CD14-positive monocyte (primary cell): ENCODE results near the gene NSD2. TPM values are rescaled to one million over a fixed set of nuclear protein-coding genes. Genes with fewer than 3 reads are reported as not detected.

Source experiments
- DNase-seq, 3 donors: peaks; one replicate each; pipeline ENCODE4 v3.0.0-alpha.2; 2011 to 2022
- H2AFZ ChIP-seq: 2 replicates; pipeline ENCODE4 v1.6.0; 2012; ENCODE audit warnings: mild to moderate bottlenecking, low read depth, low read length, inconsistent platforms; ENCODE audit not compliant: insufficient read depth, poor library complexity, severe bottlenecking
- H3K27ac ChIP-seq, 2 donors: 1 replicate in 1 of 2; 2 replicates in 1 of 2; pipeline ENCODE4 v1.5.1; 2012 to 2013; ENCODE audit warnings: low read length in 2 of 2, control low read depth in 1 of 2, inconsistent platforms in 1 of 2, low read depth in 1 of 2, mild to moderate bottlenecking in 1 of 2
- H3K27me3 ChIP-seq, 2 donors: one replicate each; pipeline versions ENCODE4 v1.6.0 to v1.6.1; 2011 to 2013; ENCODE audit warnings: low read length in 2 of 2; ENCODE audit not compliant: control insufficient read depth in 2 of 2, insufficient read depth in 2 of 2
- H3K36me3 ChIP-seq, 2 donors: replicated peaks in 1 of 2; 1 replicate in 1 of 2; 2 replicates in 1 of 2; pipeline versions ENCODE4 v1.5.1 to v1.6.1; 2012 to 2013; ENCODE audit warnings: low read length in 2 of 2, control low read depth in 1 of 2, inconsistent platforms in 1 of 2, mild to moderate bottlenecking in 1 of 2; ENCODE audit not compliant: insufficient read depth in 2 of 2, control insufficient read depth in 1 of 2
- H3K4me1 ChIP-seq, 2 donors: 1 replicate in 1 of 2; 2 replicates in 1 of 2; pipeline versions ENCODE4 v1.5.1 to v1.6.1; 2012 to 2013; ENCODE audit warnings: low read length in 2 of 2, control low read depth in 1 of 2, inconsistent platforms in 1 of 2, mild to moderate bottlenecking in 1 of 2, moderate library complexity in 1 of 2; ENCODE audit not compliant: insufficient read depth in 2 of 2, control insufficient read depth in 1 of 2
- H3K4me2 ChIP-seq: replicated peaks from 2 replicates; pipeline ENCODE3; 2012; ENCODE audit warnings: low read length, moderate library complexity, mild to moderate bottlenecking; ENCODE audit not compliant: poor library complexity, severe bottlenecking; ENCODE audit errors: extremely low read depth
- H3K4me3 ChIP-seq, 3 experiments: fragments of 200-600 bp in 1 of 3; sonication (generic) in 1 of 3; replicated peaks in 1 of 3; 1 replicate in 2 of 3; 2 replicates in 1 of 3; pipeline ENCODE4 v1.5.1; 2011 to 2013; ENCODE audit warnings: low read length in 3 of 3, mild to moderate bottlenecking in 3 of 3, control low read depth in 2 of 3, low read depth in 2 of 3, inconsistent platforms in 1 of 3, moderate library complexity in 1 of 3
- H3K79me2 ChIP-seq: 2 replicates; pipeline ENCODE4 v1.6.0; 2012; ENCODE audit warnings: mild to moderate bottlenecking, control low read depth, inconsistent platforms, low read length, moderate library complexity; ENCODE audit not compliant: insufficient read depth
- H3K9ac ChIP-seq: 2 replicates; pipeline ENCODE4 v1.6.0; 2017; ENCODE audit warnings: low read length, mild to moderate bottlenecking; ENCODE audit not compliant: insufficient read depth, poor library complexity, severe bottlenecking
- H3K9me3 ChIP-seq, 2 donors: replicated peaks in 1 of 2; 1 replicate in 1 of 2; 2 replicates in 1 of 2; pipeline versions ENCODE4 v1.5.1 to v1.6.1; 2012 to 2013; ENCODE audit warnings: low read length in 2 of 2, control low read depth in 1 of 2; ENCODE audit not compliant: control insufficient read depth in 1 of 2, insufficient read depth in 1 of 2
- H4K20me1 ChIP-seq: 2 replicates; pipeline ENCODE4 v1.6.0; 2012; ENCODE audit warnings: mild to moderate bottlenecking, low read length, control low read depth, moderate library complexity; ENCODE audit not compliant: insufficient read depth
- H3K27ac Mint-ChIP-seq, 7 donors: one replicate each; pipeline ENCODE4 v1.8.0; 2020; ENCODE audit warnings: mild to moderate bottlenecking in 7 of 7, mixed read lengths in 7 of 7, moderate library complexity in 6 of 7, inconsistent platforms in 2 of 7
- H3K27me3 Mint-ChIP-seq, 3 donors: one replicate each; pipeline ENCODE4 v1.8.0; 2021 to 2022; ENCODE audit warnings: low read depth in 3 of 3, mild to moderate bottlenecking in 3 of 3, mixed read lengths in 3 of 3, moderate library complexity in 3 of 3, inconsistent platforms in 1 of 3
- H3K36me3 Mint-ChIP-seq, 2 donors: one replicate each; pipeline ENCODE4 v1.8.0; 2020; ENCODE audit warnings: mixed read lengths in 2 of 2, inconsistent platforms in 1 of 2, mild to moderate bottlenecking in 1 of 2
- H3K4me1 Mint-ChIP-seq: one replicate; pipeline ENCODE4 v1.8.0; 2020; ENCODE audit warnings: mild to moderate bottlenecking, mixed read lengths
- H3K4me3 Mint-ChIP-seq, 2 donors: one replicate each; pipeline ENCODE4 v1.8.0; 2020; ENCODE audit warnings: mild to moderate bottlenecking in 2 of 2, mixed read lengths in 2 of 2, moderate library complexity in 1 of 2
- H3K9me3 Mint-ChIP-seq, 7 donors: one replicate each; pipeline ENCODE4 v1.8.0; 2020 to 2022; ENCODE audit warnings: mixed read lengths in 7 of 7, mild to moderate bottlenecking in 6 of 7, moderate library complexity in 6 of 7, inconsistent platforms in 2 of 7
- WGBS: methylation state at CpG from one replicate; pipeline ENCODE4 v1.1.5; 2013; ENCODE audit warnings: missing lambda C conversion rate; ENCODE audit not compliant: insufficient coverage; 5-methylcytosine and 5-hydroxymethylcytosine counted together
- intact Hi-C, 2 donors: fragments of 100-400 bp; cut with micrococcal nuclease; formaldehyde crosslinking; loops; one replicate each; pipeline versions ENCODE4 v1.15.0 to v1.15.1; 2023
- polyA plus RNA-seq, 3 donors: library from polyadenylated mRNA; depleted of rRNA in 1 of 3; unstranded in 2 of 3; stranded (reverse) in 1 of 3; fragments of 300-500 nt in 2 of 3; fragments of >200 nt in 1 of 3; fragmentation: Illumina TruSeq in 2 of 3; gene quantifications; 1 replicate in 2 of 3; 2 replicates in 1 of 3; pipeline ENCODE4 v1.2.3, GENCODE V29; 2012 to 2021
- TF ChIP-seq, protein P1 (sequence below): fragments of 200-600 bp; IDR thresholded peaks from one replicate; pipeline ENCODE4 v1.8.0; 2022; ENCODE audit warnings: antibody characterized with exemption, mild to moderate bottlenecking

Gene NSD2
- polyA plus RNA-seq, 3 donors: 1.9 to 8.7 (median 2.3) TPM

DNA sequence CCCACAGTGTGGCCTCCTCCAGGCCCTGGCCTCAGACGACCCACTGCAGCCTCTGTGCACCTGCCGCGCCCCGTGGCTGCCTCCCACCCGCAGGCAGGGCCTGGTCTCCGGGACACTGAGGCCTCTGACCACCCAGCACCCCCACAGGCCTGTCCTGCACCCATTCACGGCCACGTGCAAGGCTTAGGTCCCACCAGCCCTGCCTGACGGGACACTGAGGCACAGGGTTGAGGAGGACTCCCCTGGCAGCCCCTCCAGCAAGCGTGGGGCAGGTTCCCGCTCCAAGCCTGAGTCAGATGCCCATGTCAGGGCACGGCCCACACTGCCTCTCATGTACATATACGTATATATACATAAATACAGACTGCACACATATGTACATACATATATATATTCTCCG lies 114.1 kb downstream of the NSD2 start:
- no peak for DNase-seq
- intact Hi-C loops: no loop called here
- no peak overlapping the region for H3K27ac ChIP-seq
- H3K4me3 ChIP-seq: no peak overlapping the region
- TF ChIP-seq, protein P1, sequence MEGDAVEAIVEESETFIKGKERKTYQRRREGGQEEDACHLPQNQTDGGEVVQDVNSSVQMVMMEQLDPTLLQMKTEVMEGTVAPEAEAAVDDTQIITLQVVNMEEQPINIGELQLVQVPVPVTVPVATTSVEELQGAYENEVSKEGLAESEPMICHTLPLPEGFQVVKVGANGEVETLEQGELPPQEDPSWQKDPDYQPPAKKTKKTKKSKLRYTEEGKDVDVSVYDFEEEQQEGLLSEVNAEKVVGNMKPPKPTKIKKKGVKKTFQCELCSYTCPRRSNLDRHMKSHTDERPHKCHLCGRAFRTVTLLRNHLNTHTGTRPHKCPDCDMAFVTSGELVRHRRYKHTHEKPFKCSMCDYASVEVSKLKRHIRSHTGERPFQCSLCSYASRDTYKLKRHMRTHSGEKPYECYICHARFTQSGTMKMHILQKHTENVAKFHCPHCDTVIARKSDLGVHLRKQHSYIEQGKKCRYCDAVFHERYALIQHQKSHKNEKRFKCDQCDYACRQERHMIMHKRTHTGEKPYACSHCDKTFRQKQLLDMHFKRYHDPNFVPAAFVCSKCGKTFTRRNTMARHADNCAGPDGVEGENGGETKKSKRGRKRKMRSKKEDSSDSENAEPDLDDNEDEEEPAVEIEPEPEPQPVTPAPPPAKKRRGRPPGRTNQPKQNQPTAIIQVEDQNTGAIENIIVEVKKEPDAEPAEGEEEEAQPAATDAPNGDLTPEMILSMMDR: no peak
- Mint-ChIP-seq H3K4me1 (no peaks in the 10 kb centered on the region), H3K9me3 (peaks cover 0 to 3% (median 0%) of the 10 kb centered on the region in 7 donors), H3K36me3 (peaks cover 78 to 98% of the 10 kb centered on the region in 2 donors), H3K27me3 (no peaks in the 10 kb centered on the region), H3K27ac (no peak overlapping the region), H3K4me3 (no peak overlapping the region)
- WGBS: 93% methylated on average over 13 of the region's 14 CpGs
- H2AFZ ChIP-seq: no peak overlapping the region
- peaks cover 8% of the 10 kb centered on the region for H4K20me1 ChIP-seq
- H3K36me3 ChIP-seq: peaks cover 95 to 100% of the 10 kb centered on the region in 2 donors
- H3K27me3 ChIP-seq: no peaks in the 10 kb centered on the region
- no peaks in the 10 kb centered on the region for H3K9me3 ChIP-seq
- no peak overlapping the region for H3K4me2 ChIP-seq
- no peak overlapping the region for H3K9ac ChIP-seq
- H3K4me1 ChIP-seq: no peaks in the 10 kb centered on the region
- no peaks in the 10 kb centered on the region for H3K79me2 ChIP-seq

DNA sequence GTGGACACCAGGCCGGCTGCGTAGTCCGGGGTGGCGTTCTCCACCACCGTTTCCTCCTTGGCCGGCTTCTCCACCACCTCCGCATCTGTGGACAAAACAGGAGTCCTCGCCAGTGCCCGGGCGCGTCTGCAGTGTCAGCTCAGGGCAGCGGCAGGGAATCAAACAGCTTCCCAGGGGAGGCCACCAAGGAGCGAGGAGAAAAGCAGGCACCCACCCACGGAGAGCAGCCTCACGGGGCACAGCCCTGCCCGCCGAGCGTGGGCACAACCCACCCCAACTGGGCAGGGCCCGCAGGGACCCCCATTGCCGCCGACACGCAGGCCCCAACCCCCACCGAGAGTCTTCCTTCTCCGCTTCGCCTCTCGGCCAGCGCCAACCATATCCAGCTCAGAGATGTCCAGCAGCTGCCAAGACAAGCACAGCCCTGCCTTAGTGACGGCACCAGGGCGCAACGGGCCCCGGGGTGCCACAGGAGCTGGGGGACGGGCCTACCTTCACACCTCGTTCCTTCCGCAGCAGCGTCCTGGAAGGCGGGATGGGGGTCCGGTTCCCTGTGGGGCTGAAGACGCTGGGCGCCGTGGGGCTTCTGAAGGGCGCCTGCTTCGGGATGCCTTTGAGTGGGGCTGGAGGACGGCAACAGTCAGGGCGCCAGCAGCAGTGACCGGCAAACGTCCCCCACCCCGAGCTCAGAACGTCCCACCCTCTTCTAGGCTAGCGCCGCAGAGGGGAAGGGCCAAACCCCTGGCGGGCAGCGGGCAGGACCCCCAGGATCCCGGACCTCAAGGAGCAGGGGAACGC lies 114.8 kb downstream of the NSD2 start:
- Mint-ChIP-seq H3K36me3 (peaks cover 78 to 98% of the 10 kb centered on the region in 2 donors), H3K9me3 (peaks cover 0 to 3% (median 0%) of the 10 kb centered on the region in 7 donors), H3K4me3 (no peak overlapping the region), H3K4me1 (no peaks in the 10 kb centered on the region), H3K27ac (no peak overlapping the region), H3K27me3 (no peaks in the 10 kb centered on the region)
- H4K20me1 ChIP-seq: peaks cover 15% of the 10 kb centered on the region
- H3K9ac ChIP-seq: no peak overlapping the region
- 94% methylated on average over 48 of the region's 54 CpGs for WGBS
- no peaks in the 10 kb centered on the region for H3K27me3 ChIP-seq
- no peak overlapping the region for H3K4me3 ChIP-seq
- no peaks in the 10 kb centered on the region for H3K4me1 ChIP-seq
- TF ChIP-seq, protein P1: no peak
- H3K9me3 ChIP-seq: no peaks in the 10 kb centered on the region
- peaks cover 2% of the 10 kb centered on the region for H3K79me2 ChIP-seq
- no peak for DNase-seq
- H3K27ac ChIP-seq: no peak overlapping the region
- intact Hi-C loops: no loop called here
- H3K4me2 ChIP-seq: no peak overlapping the region
- H2AFZ ChIP-seq: no peak overlapping the region
- peaks cover 93 to 100% of the 10 kb centered on the region in 2 donors for H3K36me3 ChIP-seq
